ENCODE results near the gene TRIM17.
A peak's percentile ranks its signal among the peaks of the same experiment; 100 is the strongest.

The TRIM17 gene

GRCh38 chr1:228416217-228416933, at the start of gene TRIM17:
TSS of gene TRIM17 (minus strand) at chr1:228416861. CDS start at chr1:228415072, 1,789 bp downstream.
- in situ Hi-C loops (cut with HindIII; ENCODE audit: low pct_ligation_motif_present, low pct_unique_long_range_greater_than_20kb, low sequenced_read_pairs) = no loop called here
- peak; percentile 53 for DNase-seq

GRCh38 chr1:228465571-228466146, 49.0 kb upstream of the TRIM17 start:
- DNase-seq = no peak
- in situ Hi-C loops (cut with HindIII; ENCODE audit: low pct_ligation_motif_present, low pct_unique_long_range_greater_than_20kb, low sequenced_read_pairs) = no loop called here

- no peak for DNase-seq
These were observed 48.5 kb upstream of the TRIM17 start for GRCh38 chr1:228465141-228465540.

GRCh38 chr1:228464487-228464983, 47.9 kb upstream of the TRIM17 start:
- DNase-seq = peak; percentile 92
- in situ Hi-C loops (cut with HindIII; ENCODE audit: low pct_ligation_motif_present, low pct_unique_long_range_greater_than_20kb, low sequenced_read_pairs) = no loop called here

More at GRCh38 chr1:228465141-228465540, 48.5 kb upstream of the TRIM17 start:
- in situ Hi-C loops (cut with HindIII; ENCODE audit: low pct_ligation_motif_present, low pct_unique_long_range_greater_than_20kb, low sequenced_read_pairs) = no loop called here

- peak; percentile 58 for DNase-seq
- in situ Hi-C loops (cut with HindIII; ENCODE audit: low pct_ligation_motif_present, low pct_unique_long_range_greater_than_20kb, low sequenced_read_pairs) = no loop called here
These were observed 47.1 kb upstream of the TRIM17 start for GRCh38 chr1:228463559-228464455.

- no peak for DNase-seq
These were observed 46.4 kb upstream of the TRIM17 start for GRCh38 chr1:228463009-228463558.

GRCh38 chr1:228462560-228462959, 45.9 kb upstream of the TRIM17 start:
- no peak for DNase-seq
- in situ Hi-C loops (cut with HindIII; ENCODE audit: low pct_ligation_motif_present, low pct_unique_long_range_greater_than_20kb, low sequenced_read_pairs) = no loop called here

More at GRCh38 chr1:228463009-228463558, 46.4 kb upstream of the TRIM17 start:
- in situ Hi-C loops (cut with HindIII; ENCODE audit: low pct_ligation_motif_present, low pct_unique_long_range_greater_than_20kb, low sequenced_read_pairs) = no loop called here

GRCh38 chr1:228460821-228461220, 44.2 kb upstream of the TRIM17 start:
- in situ Hi-C loops (cut with HindIII; ENCODE audit: low pct_ligation_motif_present, low pct_unique_long_range_greater_than_20kb, low sequenced_read_pairs) = no loop called here
- DNase-seq = no peak

- DNase-seq = peak; percentile 90
- in situ Hi-C loops (cut with HindIII; ENCODE audit: low pct_ligation_motif_present, low pct_unique_long_range_greater_than_20kb, low sequenced_read_pairs) = no loop called here
These were observed 42.7 kb upstream of the TRIM17 start for GRCh38 chr1:228459091-228459993.

GRCh38 chr1:228457396-228458176, 40.9 kb upstream of the TRIM17 start:
- in situ Hi-C loops (cut with HindIII; ENCODE audit: low pct_ligation_motif_present, low pct_unique_long_range_greater_than_20kb, low sequenced_read_pairs) = no loop called here
- DNase-seq = peak; percentile 100

GRCh38 chr1:228457017-228457395, 40.3 kb upstream of the TRIM17 start:
- no peak for DNase-seq
- in situ Hi-C loops (cut with HindIII; ENCODE audit: low pct_ligation_motif_present, low pct_unique_long_range_greater_than_20kb, low sequenced_read_pairs) = no loop called here

GRCh38 chr1:228456252-228457016, 39.8 kb upstream of the TRIM17 start:
- DNase-seq = peak; percentile 7
- in situ Hi-C loops (cut with HindIII; ENCODE audit: low pct_ligation_motif_present, low pct_unique_long_range_greater_than_20kb, low sequenced_read_pairs) = no loop called here

GRCh38 chr1:228455715-228456114, 39.1 kb upstream of the TRIM17 start:
- in situ Hi-C loops (cut with HindIII; ENCODE audit: low pct_ligation_motif_present, low pct_unique_long_range_greater_than_20kb, low sequenced_read_pairs) = no loop called here
- peak; percentile 35 for DNase-seq

- in situ Hi-C loops (cut with HindIII; ENCODE audit: low pct_ligation_motif_present, low pct_unique_long_range_greater_than_20kb, low sequenced_read_pairs) = no loop called here
- DNase-seq = no peak
These were observed 37.6 kb upstream of the TRIM17 start for GRCh38 chr1:228454238-228454637.

GRCh38 chr1:228453614-228454013, 37.0 kb upstream of the TRIM17 start:
- in situ Hi-C loops (cut with HindIII; ENCODE audit: low pct_ligation_motif_present, low pct_unique_long_range_greater_than_20kb, low sequenced_read_pairs) = no loop called here
- DNase-seq = no peak

- in situ Hi-C loops (cut with HindIII; ENCODE audit: low pct_ligation_motif_present, low pct_unique_long_range_greater_than_20kb, low sequenced_read_pairs) = no loop called here
These were observed 36.4 kb upstream of the TRIM17 start for GRCh38 chr1:228453022-228453560.

More at GRCh38 chr1:228453022-228453560, 36.4 kb upstream of the TRIM17 start:
- DNase-seq = peak; percentile 29

Measured in ACHN (cell line).